IMR-90 (cell line): ENCODE data around the gene SH2B2. TPM values are rescaled to one million over a fixed set of nuclear protein-coding genes. Genes with fewer than 3 reads are reported as not detected.

Source experiments
- ATAC-seq: fragments of 200-7000 bp; cut with Tn5 transposase; 2 replicates; pipeline ENCODE4 v1.9.1; 2020; ENCODE audit warnings: low read depth, mild to moderate bottlenecking, moderate library complexity
- BruUV-seq: library from RNA; stranded (reverse); fragments of 400-500 nt; replicated peaks from 2 replicates; lab custom pipeline; 2021; lab: Mats Ljungman, UMichigan
- CTCF ChIA-PET: fragments of 300-600 bp; formaldehyde crosslinking; extraction: SDS; loops from one replicate; lab custom pipeline; 2021; ENCODE audit warnings: antibody characterized with exemption; lab: Yijun Ruan, JAX
- POLR2A ChIA-PET: fragments of 300-600 bp; sonication (Branson Sonifier 250); formaldehyde crosslinking; loops from one replicate; lab custom pipeline; 2022; ENCODE audit warnings: antibody characterized with exemption; ENCODE audit not compliant: unreplicated experiment; lab: Charles Lee
- DNase-seq: peaks from one replicate; pipeline ENCODE4 v3.0.0; 2013
- H2AFZ ChIP-seq: replicated peaks from 2 replicates; pipeline ENCODE3; 2013; ENCODE audit warnings: low read length, mild to moderate bottlenecking; ENCODE audit not compliant: poor library complexity
- H2AK5ac ChIP-seq: 2 replicates; pipeline ENCODE4 v1.6.1; 2013; ENCODE audit warnings: low read depth, low read length, inconsistent platforms
- H2AK9ac ChIP-seq: replicated peaks from 2 replicates; pipeline ENCODE3; 2013; ENCODE audit warnings: mild to moderate bottlenecking, low read depth, low read length, moderate library complexity; ENCODE audit not compliant: poor library complexity
- H2BK120ac ChIP-seq: 2 replicates; pipeline ENCODE4 v1.6.1; 2013; ENCODE audit warnings: low read depth, low read length, inconsistent platforms
- H2BK15ac ChIP-seq: 3 replicates; pipeline ENCODE4 v1.6.1; 2013; ENCODE audit warnings: low read depth, low read length, inconsistent platforms
- H2BK20ac ChIP-seq: 2 replicates; pipeline ENCODE4 v1.6.1; 2013; ENCODE audit warnings: low read depth, mild to moderate bottlenecking, inconsistent platforms, low read length, moderate library complexity
- H2BK5ac ChIP-seq: 2 replicates; pipeline ENCODE4 v1.6.1; 2013; ENCODE audit warnings: mild to moderate bottlenecking, low read depth, low read length, inconsistent platforms; ENCODE audit not compliant: poor library complexity, severe bottlenecking
- H3K14ac ChIP-seq: replicated peaks from 2 replicates; pipeline ENCODE4 v1.6.1; 2013; ENCODE audit warnings: low read depth, low read length, inconsistent platforms
- H3K18ac ChIP-seq: 2 replicates; pipeline ENCODE4 v1.6.1; 2013; ENCODE audit warnings: low read depth, low read length, control low read depth
- H3K23ac ChIP-seq: 2 replicates; pipeline ENCODE4 v1.6.1; 2013; ENCODE audit warnings: low read depth, low read length, inconsistent platforms
- H3K27ac ChIP-seq: 2 replicates; pipeline ENCODE4 v1.5.1; 2013; ENCODE audit warnings: mild to moderate bottlenecking, control low read depth, low read length; ENCODE audit not compliant: insufficient read depth
- H3K27me3 ChIP-seq: 2 replicates; pipeline ENCODE4 v1.6.1; 2013; ENCODE audit warnings: low read length; ENCODE audit not compliant: control insufficient read depth, insufficient read depth
- H3K36me3 ChIP-seq: 2 replicates; pipeline ENCODE4 v1.6.1; 2013; ENCODE audit warnings: low read length, mixed read lengths; ENCODE audit not compliant: control insufficient read depth, insufficient read depth
- H3K4ac ChIP-seq: 2 replicates; pipeline ENCODE4 v1.6.1; 2013; ENCODE audit warnings: low read depth, low read length, inconsistent platforms
- H3K4me1 ChIP-seq: 2 replicates; pipeline ENCODE4 v1.6.1; 2013; ENCODE audit warnings: low read length, mixed read lengths; ENCODE audit not compliant: control insufficient read depth, insufficient read depth
- H3K4me2 ChIP-seq: 2 replicates; pipeline ENCODE4 v1.6.1; 2013; ENCODE audit warnings: low read depth, mild to moderate bottlenecking, control low read depth, low read length, moderate library complexity
- H3K4me3 ChIP-seq: 2 replicates; pipeline ENCODE4 v1.5.1; 2013; ENCODE audit warnings: low read depth, mild to moderate bottlenecking, control low read depth, low read length, moderate library complexity; ENCODE audit not compliant: insufficient read depth
- H3K56ac ChIP-seq: 2 replicates; pipeline ENCODE4 v1.6.1; 2013; ENCODE audit warnings: low read length, inconsistent platforms; ENCODE audit not compliant: insufficient read depth; ENCODE audit errors: extremely low read depth
- H3K79me1 ChIP-seq, 2 experiments: 2 replicates each; pipeline ENCODE4 v1.6.1; 2013; ENCODE audit warnings: low read length in 2 of 2, inconsistent platforms in 1 of 2, low read depth in 1 of 2
- H3K9ac ChIP-seq: 2 replicates; pipeline ENCODE4 v1.6.1; 2013; ENCODE audit warnings: low read depth, low read length, control low read depth
- H3K9me1 ChIP-seq: 2 replicates; pipeline ENCODE4 v1.6.1; 2013; ENCODE audit warnings: low read length, inconsistent platforms; ENCODE audit not compliant: insufficient read depth
- H3K9me3 ChIP-seq: 2 replicates; pipeline ENCODE4 v1.6.1; 2013; ENCODE audit warnings: low read length; ENCODE audit not compliant: control insufficient read depth, insufficient read depth
- H4K20me1 ChIP-seq: 2 replicates; pipeline ENCODE4 v1.6.1; 2013; ENCODE audit warnings: low read length, inconsistent platforms; ENCODE audit not compliant: insufficient read depth
- H4K5ac ChIP-seq: 2 replicates; pipeline ENCODE4 v1.6.1; 2013; ENCODE audit warnings: mild to moderate bottlenecking, low read depth, low read length, control low read depth
- H4K8ac ChIP-seq, 2 experiments: 2 replicates each; pipeline ENCODE4 v1.6.1; 2013; ENCODE audit warnings: low read depth in 2 of 2, low read length in 2 of 2, control low read depth in 1 of 2, inconsistent platforms in 1 of 2
- H4K91ac ChIP-seq: 2 replicates; pipeline ENCODE4 v1.6.1; 2013; ENCODE audit warnings: low read depth, low read length, inconsistent platforms; ENCODE audit not compliant: insufficient read depth
- BHLHE40 ChIP-seq: fragments of 150-350 bp; IDR thresholded peaks from 2 replicates; pipeline ENCODE4 v1.6.1; 2016; ENCODE audit warnings: mild to moderate bottlenecking, low read depth, low read length
- CEBPB ChIP-seq: IDR thresholded peaks from 2 replicates; pipeline ENCODE4 v1.6.1; 2012; ENCODE audit warnings: low read depth, low read length, improper control_type of control experiment
- CHD1 ChIP-seq: IDR thresholded peaks from 2 replicates; pipeline ENCODE4 v1.6.1; 2012; ENCODE audit warnings: low read depth, low read length, improper control_type of control experiment
- MAFK ChIP-seq: IDR thresholded peaks from 2 replicates; pipeline ENCODE4 v1.6.1; 2012; ENCODE audit warnings: low read depth, low read length, improper control_type of control experiment
- MAZ ChIP-seq: IDR thresholded peaks from 2 replicates; pipeline ENCODE4 v1.6.1; 2012; ENCODE audit warnings: low read depth, mild to moderate bottlenecking, low read length, improper control_type of control experiment, moderate library complexity, borderline replicate concordance
- MXI1 ChIP-seq: IDR thresholded peaks from 2 replicates; pipeline ENCODE4 v1.6.1; 2012; ENCODE audit warnings: low read depth, mild to moderate bottlenecking, low read length, moderate library complexity, borderline replicate concordance
- NFE2L2 ChIP-seq: fragments of 150-350 bp; IDR thresholded peaks from 2 replicates; pipeline ENCODE4 v1.6.1; 2016; ENCODE audit warnings: low read depth, mild to moderate bottlenecking, low read length
- POLR2A ChIP-seq: IDR thresholded peaks from 2 replicates; pipeline ENCODE4 v1.6.1; 2012; ENCODE audit warnings: mild to moderate bottlenecking, low read depth, low read length
- RAD21 ChIP-seq: IDR thresholded peaks from 2 replicates; pipeline ENCODE4 v1.6.1; 2012; ENCODE audit warnings: low read length, improper control_type of control experiment
- RCOR1 ChIP-seq: IDR thresholded peaks from 2 replicates; pipeline ENCODE4 v1.6.1; 2012; ENCODE audit warnings: mild to moderate bottlenecking, low read length, improper control_type of control experiment; ENCODE audit not compliant: insufficient replicate concordance
- RFX5 ChIP-seq: IDR thresholded peaks from 2 replicates; pipeline ENCODE4 v1.8.0; 2012; ENCODE audit warnings: low read depth, mild to moderate bottlenecking, low read length, moderate library complexity
- SMC3 ChIP-seq: fragments of 150-350 bp; IDR thresholded peaks from 2 replicates; pipeline ENCODE4 v1.6.1; 2016; ENCODE audit warnings: low read depth, mild to moderate bottlenecking, antibody characterized with exemption, low read length, moderate library complexity
- WGBS, 2 experiments: methylation state at CpG; one replicate each; pipeline versions ENCODE4 v1.1.5 to v1.1.7; 2013; ENCODE audit warnings: missing lambda C conversion rate in 2 of 2; ENCODE audit not compliant: insufficient read length in 1 of 2; ENCODE audit errors: extremely low coverage in 2 of 2; 5-methylcytosine and 5-hydroxymethylcytosine counted together
- dilution Hi-C: fragments of 300-500 bp; cut with HindIII; formaldehyde crosslinking; loops from one replicate; pipeline ENCODE4 v1.14.3; 2018; ENCODE audit warnings: low sequenced_read_pairs; ENCODE audit not compliant: unreplicated experiment
- in situ Hi-C: fragments of 300-500 bp; cut with MboI; formaldehyde crosslinking; loops from 3 replicates; pipeline ENCODE4 v1.14.3; 2019; ENCODE audit warnings: low sequenced_read_pairs, inconsistent platforms, mixed read lengths
- intact Hi-C: fragments of 100-400 bp; cut with micrococcal nuclease; formaldehyde crosslinking; loops from 2 replicates; pipeline ENCODE4 v1.10.0; 2022
- polyA plus RNA-seq, 3 experiments: library from polyadenylated mRNA; depleted of rRNA; stranded (reverse); fragments of >200 nt; gene quantifications; 2 replicates each; pipeline ENCODE4 v1.2.3, GENCODE V29; 2012; ENCODE audit warnings: low replicate concordance in 1 of 3
- total RNA-seq: library from RNA; depleted of rRNA; stranded (reverse); fragments of >200 nt; gene quantifications from 2 replicates; pipeline ENCODE4 v1.2.3, GENCODE V29; 2012
- TF ChIP-seq, protein P1 (sequence below): conservative IDR thresholded peaks from 2 replicates; pipeline ENCODE4 v1.5.1; 2012; ENCODE audit warnings: mild to moderate bottlenecking, low read depth, low read length, improper control_type of control experiment
- TF ChIP-seq, protein P2 (sequence below): fragments of 150-350 bp; IDR thresholded peaks from 2 replicates; pipeline ENCODE4 v1.6.1; 2016; ENCODE audit warnings: low read depth, mild to moderate bottlenecking, low read length, moderate library complexity, borderline replicate concordance
- TF ChIP-seq, protein P3 (sequence below): fragments of 150-350 bp; IDR thresholded peaks from 2 replicates; pipeline ENCODE4 v1.6.1; 2017; ENCODE audit warnings: mild to moderate bottlenecking, antibody characterized with exemption, low read length, low read depth

SH2B2 gene
- total and polyA plus RNA-seq, 2 of the 4 experiments (the other 2 are of a cell fraction) = 0.36 to 0.99 TPM

DNA sequence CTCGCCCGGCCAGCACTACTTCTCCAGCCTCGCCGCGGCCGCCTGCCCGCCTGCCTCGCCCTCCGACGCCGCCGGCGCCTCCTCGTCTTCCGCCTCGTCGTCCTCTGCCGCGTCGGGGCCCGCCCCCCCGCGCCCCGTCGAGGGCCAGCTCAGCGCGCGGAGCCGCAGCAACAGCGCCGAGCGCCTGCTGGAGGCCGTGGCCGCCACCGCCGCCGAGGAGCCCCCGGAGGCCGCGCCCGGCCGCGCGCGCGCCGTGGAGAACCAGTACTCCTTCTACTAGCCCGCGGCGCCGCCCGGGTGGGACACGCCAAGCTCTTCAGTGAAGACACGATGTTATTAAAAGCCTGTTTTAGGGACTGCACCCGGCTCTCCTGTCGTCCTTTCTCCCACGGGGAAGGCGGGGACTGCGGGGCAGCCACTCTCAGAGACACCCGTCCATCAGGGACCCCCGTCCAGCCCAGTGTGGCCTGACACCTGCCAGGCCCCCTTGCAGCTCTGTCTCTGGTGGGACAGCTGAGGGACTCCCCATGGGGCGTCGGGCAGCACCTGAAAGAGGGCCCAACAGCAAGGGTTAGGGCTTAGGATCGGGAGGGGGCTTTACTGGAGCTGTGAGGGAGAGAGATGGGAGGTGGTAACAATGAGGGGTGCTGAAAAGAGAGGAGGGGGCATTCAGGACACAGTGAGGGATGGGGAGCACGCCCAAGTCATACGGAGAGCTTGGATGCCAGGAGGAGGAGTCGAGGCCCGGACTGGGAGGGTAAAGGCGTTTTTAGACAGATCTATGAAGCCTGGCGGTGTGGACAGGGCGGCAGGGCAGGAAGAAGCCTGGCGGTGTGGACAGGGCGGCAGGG lies 34.9 kb downstream of the SH2B2 start:
- Histone ChIP-seq H3K14ac (no peak overlapping the region), H2BK120ac (no peak overlapping the region), H3K9me3 (no peaks in the 10 kb centered on the region), H2BK5ac (no peak overlapping the region), H3K36me3 (peaks cover 1% of the 10 kb centered on the region; the same call in 1 of the 2 replicates), H4K20me1 (no peaks in the 10 kb centered on the region), H3K4ac (no peak overlapping the region), H2AK9ac (no peak overlapping the region), H3K4me1 (no peaks in the 10 kb centered on the region), H2BK20ac (no peak overlapping the region), H4K5ac (no peak overlapping the region), H4K8ac (no peak overlapping the region), H3K9me1 (peaks cover 4% of the 10 kb centered on the region; the same call in 1 of the 2 replicates), H2AK5ac (no peak overlapping the region), H3K27me3 (peaks cover 1% of the 10 kb centered on the region; the same call in 1 of the 2 replicates), H3K4me2 (no peak overlapping the region), H3K56ac (no peak overlapping the region), H3K27ac (no peak overlapping the region), H3K79me1 (no peaks in the 10 kb centered on the region), H3K4me3 (no peak overlapping the region), H3K23ac (no peak overlapping the region), H2AFZ (no peak overlapping the region), H3K9ac (no peak overlapping the region), H4K91ac (no peak overlapping the region), H2BK15ac (no peak overlapping the region), H3K18ac (no peak overlapping the region)
- intact Hi-C loops = no loop called here
- in situ Hi-C loops = no loop called here
- BruUV-seq = no TSS peak
- POLR2A ChIA-PET = no interaction called here
- CTCF ChIA-PET = no interaction called here
- ATAC-seq (peak; percentile 59), DNase-seq (no peak)
- 50% methylated on average over 39 of the region's 73 CpGs; no CpG with 5 or more reads in 1 of the 2 experiments for WGBS, 2 experiments
- dilution Hi-C loops = no loop called here
- no peak for TF ChIP-seq POLR2A
- TF ChIP-seq, protein P1, sequence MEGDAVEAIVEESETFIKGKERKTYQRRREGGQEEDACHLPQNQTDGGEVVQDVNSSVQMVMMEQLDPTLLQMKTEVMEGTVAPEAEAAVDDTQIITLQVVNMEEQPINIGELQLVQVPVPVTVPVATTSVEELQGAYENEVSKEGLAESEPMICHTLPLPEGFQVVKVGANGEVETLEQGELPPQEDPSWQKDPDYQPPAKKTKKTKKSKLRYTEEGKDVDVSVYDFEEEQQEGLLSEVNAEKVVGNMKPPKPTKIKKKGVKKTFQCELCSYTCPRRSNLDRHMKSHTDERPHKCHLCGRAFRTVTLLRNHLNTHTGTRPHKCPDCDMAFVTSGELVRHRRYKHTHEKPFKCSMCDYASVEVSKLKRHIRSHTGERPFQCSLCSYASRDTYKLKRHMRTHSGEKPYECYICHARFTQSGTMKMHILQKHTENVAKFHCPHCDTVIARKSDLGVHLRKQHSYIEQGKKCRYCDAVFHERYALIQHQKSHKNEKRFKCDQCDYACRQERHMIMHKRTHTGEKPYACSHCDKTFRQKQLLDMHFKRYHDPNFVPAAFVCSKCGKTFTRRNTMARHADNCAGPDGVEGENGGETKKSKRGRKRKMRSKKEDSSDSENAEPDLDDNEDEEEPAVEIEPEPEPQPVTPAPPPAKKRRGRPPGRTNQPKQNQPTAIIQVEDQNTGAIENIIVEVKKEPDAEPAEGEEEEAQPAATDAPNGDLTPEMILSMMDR = no peak
- TF ChIP-seq CHD1 = no peak
- no peak for TF ChIP-seq RAD21
- TF ChIP-seq, protein P2, sequence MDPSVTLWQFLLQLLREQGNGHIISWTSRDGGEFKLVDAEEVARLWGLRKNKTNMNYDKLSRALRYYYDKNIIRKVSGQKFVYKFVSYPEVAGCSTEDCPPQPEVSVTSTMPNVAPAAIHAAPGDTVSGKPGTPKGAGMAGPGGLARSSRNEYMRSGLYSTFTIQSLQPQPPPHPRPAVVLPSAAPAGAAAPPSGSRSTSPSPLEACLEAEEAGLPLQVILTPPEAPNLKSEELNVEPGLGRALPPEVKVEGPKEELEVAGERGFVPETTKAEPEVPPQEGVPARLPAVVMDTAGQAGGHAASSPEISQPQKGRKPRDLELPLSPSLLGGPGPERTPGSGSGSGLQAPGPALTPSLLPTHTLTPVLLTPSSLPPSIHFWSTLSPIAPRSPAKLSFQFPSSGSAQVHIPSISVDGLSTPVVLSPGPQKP = no peak
- TF ChIP-seq CEBPB = no peak
- TF ChIP-seq SMC3 = no peak
- TF ChIP-seq MAFK = no peak
- TF ChIP-seq MAZ = no peak
- TF ChIP-seq MXI1 = no peak
- TF ChIP-seq RFX5 = no peak
- no peak for TF ChIP-seq NFE2L2
- TF ChIP-seq RCOR1 = no peak
- TF ChIP-seq BHLHE40 = no peak
- TF ChIP-seq, protein P3, sequence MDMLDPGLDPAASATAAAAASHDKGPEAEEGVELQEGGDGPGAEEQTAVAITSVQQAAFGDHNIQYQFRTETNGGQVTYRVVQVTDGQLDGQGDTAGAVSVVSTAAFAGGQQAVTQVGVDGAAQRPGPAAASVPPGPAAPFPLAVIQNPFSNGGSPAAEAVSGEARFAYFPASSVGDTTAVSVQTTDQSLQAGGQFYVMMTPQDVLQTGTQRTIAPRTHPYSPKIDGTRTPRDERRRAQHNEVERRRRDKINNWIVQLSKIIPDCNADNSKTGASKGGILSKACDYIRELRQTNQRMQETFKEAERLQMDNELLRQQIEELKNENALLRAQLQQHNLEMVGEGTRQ = no peak
